ENCODE data around the gene PPME1.

DNA sequence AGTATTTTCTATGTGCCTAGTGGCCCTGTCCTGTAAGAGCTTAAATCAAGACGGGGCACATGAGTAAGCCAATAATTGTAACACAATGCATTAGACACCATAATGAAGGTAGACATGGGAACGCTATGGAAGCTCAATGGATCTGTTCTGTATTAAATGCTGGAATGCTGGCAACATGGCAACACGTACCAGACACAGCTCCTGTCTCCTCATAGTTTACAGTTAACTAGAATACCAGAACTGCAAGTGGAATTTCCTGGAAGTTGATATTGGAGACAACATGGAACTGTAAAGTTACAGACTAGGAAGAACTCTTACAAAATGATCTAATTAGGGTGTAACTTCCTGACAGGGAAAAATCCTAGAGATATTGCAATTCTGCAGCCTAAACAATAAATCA is 127.9 kb downstream of the PPME1 start:
- TF ChIP-seq, protein P1, sequence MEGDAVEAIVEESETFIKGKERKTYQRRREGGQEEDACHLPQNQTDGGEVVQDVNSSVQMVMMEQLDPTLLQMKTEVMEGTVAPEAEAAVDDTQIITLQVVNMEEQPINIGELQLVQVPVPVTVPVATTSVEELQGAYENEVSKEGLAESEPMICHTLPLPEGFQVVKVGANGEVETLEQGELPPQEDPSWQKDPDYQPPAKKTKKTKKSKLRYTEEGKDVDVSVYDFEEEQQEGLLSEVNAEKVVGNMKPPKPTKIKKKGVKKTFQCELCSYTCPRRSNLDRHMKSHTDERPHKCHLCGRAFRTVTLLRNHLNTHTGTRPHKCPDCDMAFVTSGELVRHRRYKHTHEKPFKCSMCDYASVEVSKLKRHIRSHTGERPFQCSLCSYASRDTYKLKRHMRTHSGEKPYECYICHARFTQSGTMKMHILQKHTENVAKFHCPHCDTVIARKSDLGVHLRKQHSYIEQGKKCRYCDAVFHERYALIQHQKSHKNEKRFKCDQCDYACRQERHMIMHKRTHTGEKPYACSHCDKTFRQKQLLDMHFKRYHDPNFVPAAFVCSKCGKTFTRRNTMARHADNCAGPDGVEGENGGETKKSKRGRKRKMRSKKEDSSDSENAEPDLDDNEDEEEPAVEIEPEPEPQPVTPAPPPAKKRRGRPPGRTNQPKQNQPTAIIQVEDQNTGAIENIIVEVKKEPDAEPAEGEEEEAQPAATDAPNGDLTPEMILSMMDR (IDR thresholded peaks at IDR 0.05) = no peak
- TF ChIP-seq ZFX (IDR thresholded peaks at IDR 0.05; ENCODE audit: borderline replicate concordance) = no peak
